ENCODE data around the gene MAGEB3.

The MAGEB3 gene

DNA sequence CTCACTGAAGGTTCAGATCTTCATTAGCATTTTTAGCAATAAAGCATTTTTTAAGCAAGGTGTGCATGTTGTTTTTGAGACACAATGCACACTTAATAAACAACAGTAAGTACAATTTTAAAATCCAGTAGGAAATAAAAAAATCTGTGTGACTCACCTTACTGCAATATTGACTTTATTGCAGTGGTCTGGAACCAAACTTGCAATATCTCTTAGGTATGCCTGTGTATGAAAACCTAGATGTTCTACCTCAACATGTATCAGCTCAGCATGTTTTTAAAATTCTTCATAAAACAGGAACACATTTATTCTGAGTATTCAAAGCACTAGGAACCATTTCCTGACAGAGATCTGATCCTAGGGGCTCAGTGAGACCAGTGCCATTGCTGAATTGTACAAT, 52.1 kb downstream of the MAGEB3 start:
- FAIRE-seq = no peak

DNA sequence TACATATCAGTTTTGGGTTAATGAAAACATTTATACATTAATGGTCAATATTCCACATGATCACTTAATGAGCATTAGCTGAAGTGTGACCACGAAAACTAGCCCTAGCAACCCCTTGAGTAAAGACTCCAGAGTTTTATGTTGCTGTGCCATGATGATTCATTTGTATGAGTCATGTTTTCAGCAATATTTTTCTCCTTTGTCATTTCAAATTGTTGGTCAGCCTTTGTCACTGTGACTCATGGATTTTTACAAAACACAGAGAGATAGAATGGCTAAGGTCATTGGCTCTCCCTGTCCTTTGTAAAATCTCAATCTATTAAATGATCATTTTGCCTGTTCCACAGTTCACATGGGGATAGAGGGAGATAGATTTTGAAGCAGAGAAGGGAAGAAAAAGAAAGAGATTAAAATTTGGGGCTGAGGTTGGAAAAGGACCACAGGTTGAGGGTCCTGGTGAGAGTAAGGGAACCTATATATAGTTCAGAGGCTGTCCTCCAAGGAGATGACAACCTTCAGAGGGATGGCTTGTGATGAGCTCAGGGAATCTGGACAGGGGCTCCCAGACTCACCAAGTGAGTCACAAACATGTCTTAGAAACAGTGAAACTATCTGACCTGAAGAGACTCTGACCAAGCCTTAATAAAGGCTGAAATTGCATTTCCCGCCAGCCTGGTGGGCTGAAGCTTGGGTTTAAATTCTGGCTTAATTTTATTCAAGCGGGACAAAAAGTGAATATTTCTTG, 53.2 kb downstream of the MAGEB3 start:
- FAIRE-seq = no peak
